Upper lobe of left lung (tissue), 6 donors: ENCODE measurements around the gene CAMTA2. TPM values are rescaled to one million over a fixed set of nuclear protein-coding genes. Genes with fewer than 3 reads are reported as not detected.
A peak's percentile ranks its signal among the peaks of the same experiment; 100 is the strongest.

Source experiments
- ATAC-seq, 2 donors: fragments of 200-7000 bp; cut with Tn5 transposase; one replicate each; pipeline ENCODE4 v1.9.1; 2022; ENCODE audit warnings: mild to moderate bottlenecking in 2 of 2, moderate library complexity in 2 of 2; ENCODE audit not compliant: low FRiP score in 2 of 2
- DNase-seq, 2 donors: peaks; one replicate each; pipeline ENCODE4 v3.0.0-alpha.2; 2019 to 2020
- H3K27ac ChIP-seq, 4 donors: fragments of 200-600 bp; sonication (generic); one replicate each; pipeline ENCODE4 v1.5.1; 2016 to 2019
- H3K27me3 ChIP-seq, 4 donors: fragments of 200-600 bp; sonication (generic); one replicate each; pipeline ENCODE4 v1.5.1; 2017 to 2019
- H3K36me3 ChIP-seq, 4 donors: fragments of 200-600 bp; sonication (generic); one replicate each; pipeline ENCODE4 v1.5.1; 2016 to 2019
- H3K4me1 ChIP-seq, 4 donors: fragments of 200-600 bp; sonication (generic); one replicate each; pipeline ENCODE4 v1.5.1; 2018 to 2019
- H3K4me3 ChIP-seq, 4 donors: fragments of 200-600 bp; sonication (generic); one replicate each; pipeline ENCODE4 v1.5.1; 2017 to 2019; ENCODE audit warnings: mild to moderate bottlenecking in 2 of 4, moderate library complexity in 1 of 4
- H3K9me3 ChIP-seq, 4 donors: fragments of 200-600 bp; sonication (generic); one replicate each; pipeline ENCODE4 v1.5.1; 2018 to 2019
- CTCF ChIP-seq, 6 experiments: fragments of 450-650 bp in 4 of 6; fragments of 200-600 bp in 2 of 6; sonication (generic) in 2 of 6; IDR thresholded peaks; one replicate each; pipeline ENCODE4 v1.5.1; 2016 to 2019; ENCODE audit warnings: antibody characterized with exemption in 6 of 6
- EP300 ChIP-seq, 4 donors: sonication (generic); formaldehyde crosslinking; IDR thresholded peaks; one replicate each; pipeline ENCODE4 v1.5.1; 2017; ENCODE audit warnings: antibody characterized with exemption in 4 of 4, control low read depth in 2 of 4
- POLR2A ChIP-seq, 4 donors: fragments of 450-650 bp; IDR thresholded peaks; one replicate each; pipeline ENCODE4 v1.5.1; 2016 to 2017; ENCODE audit warnings: antibody characterized with exemption in 4 of 4, mild to moderate bottlenecking in 2 of 4
- POLR2AphosphoS5 ChIP-seq, 2 donors: sonication (generic); formaldehyde crosslinking; IDR thresholded peaks; one replicate each; pipeline ENCODE4 v1.5.1; 2017; ENCODE audit warnings: antibody characterized with exemption in 2 of 2
- WGBS, 2 donors: methylation state at CpG; one replicate each; pipeline ENCODE4 v1.1.5; 2017 to 2018; 5-methylcytosine and 5-hydroxymethylcytosine counted together
- total RNA-seq, 6 donors: library from RNA; depleted of rRNA in 4 of 6; stranded (reverse); fragments of >200 nt in 4 of 6; gene quantifications; one replicate each; pipeline versions ENCODE4 v1.1.0 to v1.2.1, GENCODE V29; 2016 to 2021
- donor health status: DM: no; HTN: no; CAD: no; lungs with moderate emphysema.
- donor health status: DM: no; HTN: yes; CAD: no; lungs with severe emphysema.

The CAMTA2 gene
- total RNA-seq, 6 donors from 2014 or later = 27.1 to 162 (median 50.8) TPM

GRCh38 chr17:4997302-4998026 lies 10.0 kb upstream of the CAMTA2 start, which contains the start of the genes INCA1 and KIF1C:
Gene INCA1 (minus strand): TSS chr17:4997522. CDS start chr17:4994437, 3,085 bp downstream.
Gene KIF1C (plus strand): TSS chr17:4997950. CDS start chr17:5000247, 2,297 bp downstream.
- no CpG with 5 or more reads among the region's 93 CpGs for WGBS, 2 donors
- ATAC-seq = peak; percentile 97 to 98

GRCh38 chr17:4994081-4994595 lies 6.7 kb upstream of the CAMTA2 start:
- TF ChIP-seq POLR2AphosphoS5 (IDR thresholded peaks at IDR 0.05) (no peak), EP300 (IDR thresholded peaks at IDR 0.05) (no peak), POLR2A (IDR thresholded peaks at IDR 0.05) (no peak), CTCF (IDR thresholded peaks at IDR 0.05) (no peak)
- H3K4me1 ChIP-seq = peaks cover 13 to 15% (median 14%) of the 10 kb centered on the region in 4 donors
- H3K27ac ChIP-seq = no peak overlapping the region
- H3K4me3 ChIP-seq = no peak overlapping the region
- WGBS, 2 donors = 89 to 97% methylated on average over 6 of the region's 6 CpGs
- H3K9me3 ChIP-seq = no peaks in the 10 kb centered on the region
- H3K36me3 ChIP-seq = no peaks in the 10 kb centered on the region
- H3K27me3 ChIP-seq = no peaks in the 10 kb centered on the region
- no peak for DNase-seq
- no peak for ATAC-seq

More at GRCh38 chr17:4997302-4998026, 10.0 kb upstream of the CAMTA2 start, which contains the start of the genes INCA1 and KIF1C:
- Histone ChIP-seq H3K27me3 (no peaks in the 10 kb centered on the region), H3K9me3 (no peaks in the 10 kb centered on the region), H3K4me3 (peak within 1 kb of the TSS; percentile 92 to 100 (median 97)), H3K27ac (peak within 1 kb of the TSS; percentile 88 to 97 (median 95)), H3K36me3 (peaks cover 2 to 20% (median 15%) of the 10 kb centered on the region in 4 donors), H3K4me1 (peaks cover 24 to 31% (median 30%) of the 10 kb centered on the region in 4 donors)
- peak; percentile 95 to 98 for DNase-seq
- TF ChIP-seq POLR2A (IDR thresholded peaks at IDR 0.05) (peak in 3 of 4 donors; percentile 59 to 81 (median 71)), EP300 (IDR thresholded peaks at IDR 0.05) (no peak), POLR2AphosphoS5 (IDR thresholded peaks at IDR 0.05) (peak in 1 of 2 donors; percentile 80), CTCF (IDR thresholded peaks at IDR 0.05) (peak in 4 of 6 experiments; percentile 69 to 75 (median 72))

GRCh38 chr17:4987767-4988567 lies 492 bp upstream of the CAMTA2 start:
- Histone ChIP-seq H3K4me1 (peaks cover 22 to 29% (median 22%) of the 10 kb centered on the region in 4 donors), H3K27me3 (no peaks in the 10 kb centered on the region), H3K9me3 (no peaks in the 10 kb centered on the region), H3K27ac (peak overlapping the region; percentile 90 to 99 (median 95)), H3K4me3 (peak overlapping the region; percentile 90 to 98 (median 96)), H3K36me3 (peaks cover 0 to 26% (median 11%) of the 10 kb centered on the region in 4 donors)
- 1 to 4% methylated on average over 18 to 26 of the region's 30 CpGs for WGBS, 2 donors
- DNase-seq (no peak), ATAC-seq (peak in 1 of 2 donors; percentile 1)
- no peak for TF ChIP-seq CTCF (IDR thresholded peaks at IDR 0.05)
- TF ChIP-seq POLR2AphosphoS5 (IDR thresholded peaks at IDR 0.05) = no peak
- TF ChIP-seq POLR2A (IDR thresholded peaks at IDR 0.05) = peak in 1 of 4 donors; percentile 20

GRCh38 chr17:4986403-4986802 lies 1.1 kb downstream of the CAMTA2 start:
- Histone ChIP-seq H3K27ac (peak overlapping the region; percentile 90 to 99 (median 95)), H3K36me3 (peaks cover 0 to 41% (median 25%) of the 10 kb centered on the region in 4 donors), H3K9me3 (no peaks in the 10 kb centered on the region), H3K4me3 (peak overlapping the region; percentile 90 to 98 (median 96)), H3K4me1 (peaks cover 22 to 29% (median 22%) of the 10 kb centered on the region in 4 donors), H3K27me3 (no peaks in the 10 kb centered on the region)
- ATAC-seq (no peak), DNase-seq (no peak)
- TF ChIP-seq EP300 (IDR thresholded peaks at IDR 0.05) (no peak), POLR2A (IDR thresholded peaks at IDR 0.05) (no peak), POLR2AphosphoS5 (IDR thresholded peaks at IDR 0.05) (peak; percentile 37 to 42), CTCF (IDR thresholded peaks at IDR 0.05) (no peak)
- whole genome bisulfite sequencing, 2 donors = 29 to 32% methylated on average over 5 of the region's 5 CpGs
